CD14-positive monocyte (primary cell): Measurements from ENCODE around the gene CTNNBL1. TPM values are rescaled to one million over a fixed set of nuclear protein-coding genes. Genes with fewer than 3 reads are reported as not detected.

ENCODE experiments used
- DNase-seq, 3 donors: peaks; one replicate each; pipeline ENCODE4 v3.0.0-alpha.2; 2011 to 2022
- H2AFZ ChIP-seq: 2 replicates; pipeline ENCODE4 v1.6.0; 2012; ENCODE audit warnings: mild to moderate bottlenecking, low read depth, low read length, inconsistent platforms; ENCODE audit not compliant: insufficient read depth, poor library complexity, severe bottlenecking
- H3K27ac ChIP-seq, 2 donors: 1 replicate in 1 of 2; 2 replicates in 1 of 2; pipeline ENCODE4 v1.5.1; 2012 to 2013; ENCODE audit warnings: low read length in 2 of 2, control low read depth in 1 of 2, inconsistent platforms in 1 of 2, low read depth in 1 of 2, mild to moderate bottlenecking in 1 of 2
- H3K27me3 ChIP-seq, 2 donors: one replicate each; pipeline versions ENCODE4 v1.6.0 to v1.6.1; 2011 to 2013; ENCODE audit warnings: low read length in 2 of 2; ENCODE audit not compliant: control insufficient read depth in 2 of 2, insufficient read depth in 2 of 2
- H3K36me3 ChIP-seq, 2 donors: replicated peaks in 1 of 2; 1 replicate in 1 of 2; 2 replicates in 1 of 2; pipeline versions ENCODE4 v1.5.1 to v1.6.1; 2012 to 2013; ENCODE audit warnings: low read length in 2 of 2, control low read depth in 1 of 2, inconsistent platforms in 1 of 2, mild to moderate bottlenecking in 1 of 2; ENCODE audit not compliant: insufficient read depth in 2 of 2, control insufficient read depth in 1 of 2
- H3K4me1 ChIP-seq, 2 donors: 1 replicate in 1 of 2; 2 replicates in 1 of 2; pipeline versions ENCODE4 v1.5.1 to v1.6.1; 2012 to 2013; ENCODE audit warnings: low read length in 2 of 2, control low read depth in 1 of 2, inconsistent platforms in 1 of 2, mild to moderate bottlenecking in 1 of 2, moderate library complexity in 1 of 2; ENCODE audit not compliant: insufficient read depth in 2 of 2, control insufficient read depth in 1 of 2
- H3K4me2 ChIP-seq: replicated peaks from 2 replicates; pipeline ENCODE3; 2012; ENCODE audit warnings: low read length, moderate library complexity, mild to moderate bottlenecking; ENCODE audit not compliant: poor library complexity, severe bottlenecking; ENCODE audit errors: extremely low read depth
- H3K4me3 ChIP-seq, 3 experiments: fragments of 200-600 bp in 1 of 3; sonication (generic) in 1 of 3; replicated peaks in 1 of 3; 1 replicate in 2 of 3; 2 replicates in 1 of 3; pipeline ENCODE4 v1.5.1; 2011 to 2013; ENCODE audit warnings: low read length in 3 of 3, mild to moderate bottlenecking in 3 of 3, control low read depth in 2 of 3, low read depth in 2 of 3, inconsistent platforms in 1 of 3, moderate library complexity in 1 of 3
- H3K79me2 ChIP-seq: 2 replicates; pipeline ENCODE4 v1.6.0; 2012; ENCODE audit warnings: mild to moderate bottlenecking, control low read depth, inconsistent platforms, low read length, moderate library complexity; ENCODE audit not compliant: insufficient read depth
- H3K9ac ChIP-seq: 2 replicates; pipeline ENCODE4 v1.6.0; 2017; ENCODE audit warnings: low read length, mild to moderate bottlenecking; ENCODE audit not compliant: insufficient read depth, poor library complexity, severe bottlenecking
- H3K9me3 ChIP-seq, 2 donors: replicated peaks in 1 of 2; 1 replicate in 1 of 2; 2 replicates in 1 of 2; pipeline versions ENCODE4 v1.5.1 to v1.6.1; 2012 to 2013; ENCODE audit warnings: low read length in 2 of 2, control low read depth in 1 of 2; ENCODE audit not compliant: control insufficient read depth in 1 of 2, insufficient read depth in 1 of 2
- H4K20me1 ChIP-seq: 2 replicates; pipeline ENCODE4 v1.6.0; 2012; ENCODE audit warnings: mild to moderate bottlenecking, low read length, control low read depth, moderate library complexity; ENCODE audit not compliant: insufficient read depth
- H3K27ac Mint-ChIP-seq, 7 donors: one replicate each; pipeline ENCODE4 v1.8.0; 2020; ENCODE audit warnings: mild to moderate bottlenecking in 7 of 7, mixed read lengths in 7 of 7, moderate library complexity in 6 of 7, inconsistent platforms in 2 of 7
- H3K27me3 Mint-ChIP-seq, 3 donors: one replicate each; pipeline ENCODE4 v1.8.0; 2021 to 2022; ENCODE audit warnings: low read depth in 3 of 3, mild to moderate bottlenecking in 3 of 3, mixed read lengths in 3 of 3, moderate library complexity in 3 of 3, inconsistent platforms in 1 of 3
- H3K36me3 Mint-ChIP-seq, 2 donors: one replicate each; pipeline ENCODE4 v1.8.0; 2020; ENCODE audit warnings: mixed read lengths in 2 of 2, inconsistent platforms in 1 of 2, mild to moderate bottlenecking in 1 of 2
- H3K4me1 Mint-ChIP-seq: one replicate; pipeline ENCODE4 v1.8.0; 2020; ENCODE audit warnings: mild to moderate bottlenecking, mixed read lengths
- H3K4me3 Mint-ChIP-seq, 2 donors: one replicate each; pipeline ENCODE4 v1.8.0; 2020; ENCODE audit warnings: mild to moderate bottlenecking in 2 of 2, mixed read lengths in 2 of 2, moderate library complexity in 1 of 2
- H3K9me3 Mint-ChIP-seq, 7 donors: one replicate each; pipeline ENCODE4 v1.8.0; 2020 to 2022; ENCODE audit warnings: mixed read lengths in 7 of 7, mild to moderate bottlenecking in 6 of 7, moderate library complexity in 6 of 7, inconsistent platforms in 2 of 7
- WGBS: methylation state at CpG from one replicate; pipeline ENCODE4 v1.1.5; 2013; ENCODE audit warnings: missing lambda C conversion rate; ENCODE audit not compliant: insufficient coverage; 5-methylcytosine and 5-hydroxymethylcytosine counted together
- intact Hi-C, 2 donors: fragments of 100-400 bp; cut with micrococcal nuclease; formaldehyde crosslinking; loops; one replicate each; pipeline versions ENCODE4 v1.15.0 to v1.15.1; 2023
- polyA plus RNA-seq, 3 donors: library from polyadenylated mRNA; depleted of rRNA in 1 of 3; unstranded in 2 of 3; stranded (reverse) in 1 of 3; fragments of 300-500 nt in 2 of 3; fragments of >200 nt in 1 of 3; fragmentation: Illumina TruSeq in 2 of 3; gene quantifications; 1 replicate in 2 of 3; 2 replicates in 1 of 3; pipeline ENCODE4 v1.2.3, GENCODE V29; 2012 to 2021
- TF ChIP-seq, protein P1 (sequence below): fragments of 200-600 bp; IDR thresholded peaks from one replicate; pipeline ENCODE4 v1.8.0; 2022; ENCODE audit warnings: antibody characterized with exemption, mild to moderate bottlenecking

The CTNNBL1 gene
- polyA plus RNA-seq, 3 donors, result 35.5 to 83.2 (median 77.3) TPM

DNA sequence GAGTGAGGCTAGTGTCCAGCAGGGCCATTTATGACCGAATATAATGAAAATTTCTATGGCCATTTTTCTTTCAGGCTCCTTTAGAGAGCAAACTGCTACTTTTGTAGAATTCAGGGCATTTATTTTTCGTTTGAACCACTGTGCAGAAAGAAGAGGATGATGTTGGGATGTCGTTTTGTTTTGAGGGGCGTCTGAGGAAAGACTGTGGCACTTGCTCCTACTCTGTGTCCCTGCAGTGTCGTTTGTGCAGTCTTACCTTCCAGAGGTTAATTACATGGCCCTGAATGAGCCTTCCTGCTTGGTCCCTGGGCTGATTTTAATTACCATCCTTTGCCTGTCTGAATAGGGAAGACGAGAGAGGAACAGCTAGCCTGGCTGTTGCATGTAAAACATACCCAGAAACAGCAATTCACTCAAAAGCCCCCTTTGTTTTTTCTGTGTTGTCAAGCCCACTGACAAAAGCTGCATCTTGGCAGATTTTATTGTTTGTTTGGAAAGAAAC lies 65.3 kb downstream of the CTNNBL1 start:
- H3K27me3 Mint-ChIP-seq, result no peaks in the 10 kb centered on the region
- peaks cover 62 to 68% of the 10 kb centered on the region in 2 donors for H3K36me3 Mint-ChIP-seq
- no peaks in the 10 kb centered on the region for H3K4me1 ChIP-seq
- H3K27me3 ChIP-seq, result no peaks in the 10 kb centered on the region
- H2AFZ ChIP-seq, result no peak overlapping the region
- DNase-seq, result no peak
- no peak overlapping the region for H3K27ac Mint-ChIP-seq
- peaks cover 2% of the 10 kb centered on the region for H4K20me1 ChIP-seq
- H3K79me2 ChIP-seq, result no peaks in the 10 kb centered on the region
- no peaks in the 10 kb centered on the region for H3K9me3 Mint-ChIP-seq
- no peak overlapping the region for H3K27ac ChIP-seq
- no peaks in the 10 kb centered on the region for H3K4me1 Mint-ChIP-seq
- H3K36me3 ChIP-seq, result peaks cover 26 to 85% of the 10 kb centered on the region in 2 donors
- intact Hi-C loops, result no loop called here
- H3K4me3 ChIP-seq, result no peak overlapping the region
- WGBS, result 90% methylated on average over 5 of the region's 6 CpGs
- H3K9me3 ChIP-seq, result no peaks in the 10 kb centered on the region
- H3K4me3 Mint-ChIP-seq, result no peak overlapping the region
- H3K9ac ChIP-seq, result no peak overlapping the region
- H3K4me2 ChIP-seq, result no peak overlapping the region
- TF ChIP-seq, protein P1, sequence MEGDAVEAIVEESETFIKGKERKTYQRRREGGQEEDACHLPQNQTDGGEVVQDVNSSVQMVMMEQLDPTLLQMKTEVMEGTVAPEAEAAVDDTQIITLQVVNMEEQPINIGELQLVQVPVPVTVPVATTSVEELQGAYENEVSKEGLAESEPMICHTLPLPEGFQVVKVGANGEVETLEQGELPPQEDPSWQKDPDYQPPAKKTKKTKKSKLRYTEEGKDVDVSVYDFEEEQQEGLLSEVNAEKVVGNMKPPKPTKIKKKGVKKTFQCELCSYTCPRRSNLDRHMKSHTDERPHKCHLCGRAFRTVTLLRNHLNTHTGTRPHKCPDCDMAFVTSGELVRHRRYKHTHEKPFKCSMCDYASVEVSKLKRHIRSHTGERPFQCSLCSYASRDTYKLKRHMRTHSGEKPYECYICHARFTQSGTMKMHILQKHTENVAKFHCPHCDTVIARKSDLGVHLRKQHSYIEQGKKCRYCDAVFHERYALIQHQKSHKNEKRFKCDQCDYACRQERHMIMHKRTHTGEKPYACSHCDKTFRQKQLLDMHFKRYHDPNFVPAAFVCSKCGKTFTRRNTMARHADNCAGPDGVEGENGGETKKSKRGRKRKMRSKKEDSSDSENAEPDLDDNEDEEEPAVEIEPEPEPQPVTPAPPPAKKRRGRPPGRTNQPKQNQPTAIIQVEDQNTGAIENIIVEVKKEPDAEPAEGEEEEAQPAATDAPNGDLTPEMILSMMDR, result no peak

DNA sequence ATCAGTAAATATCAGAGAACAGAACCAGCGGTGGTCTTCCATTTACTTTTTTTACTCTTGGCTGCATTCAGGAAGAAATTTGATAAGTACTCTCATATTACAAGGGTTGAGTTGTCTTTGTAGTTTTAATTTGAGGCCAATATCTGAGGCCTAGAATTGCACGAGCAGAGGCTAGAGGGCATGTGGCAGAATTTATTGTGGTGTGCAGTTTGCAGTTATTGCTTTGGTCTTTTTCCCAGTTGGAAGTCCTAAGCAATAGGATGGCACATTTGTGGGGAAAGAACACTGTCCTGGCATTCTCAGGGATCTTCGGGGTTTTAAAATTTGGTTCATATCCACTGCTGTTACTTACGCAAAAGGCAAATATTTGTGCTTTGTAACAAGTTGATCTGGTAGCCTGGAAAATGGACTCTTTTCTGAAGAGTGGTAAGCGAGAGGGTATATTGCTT lies 66.0 kb downstream of the CTNNBL1 start:
- no peaks in the 10 kb centered on the region for H3K9me3 Mint-ChIP-seq

More for the DNA sequence above, 66.0 kb downstream of the CTNNBL1 start:
- Mint-ChIP-seq H3K36me3 (peaks cover 60 to 67% of the 10 kb centered on the region in 2 donors), H3K4me1 (no peaks in the 10 kb centered on the region), H3K27me3 (no peaks in the 10 kb centered on the region), H3K27ac (no peak overlapping the region), H3K4me3 (no peak overlapping the region)
- H3K4me3 ChIP-seq, result no peak overlapping the region
- peaks cover 29 to 92% of the 10 kb centered on the region in 2 donors for H3K36me3 ChIP-seq
- DNase-seq, result no peak
- TF ChIP-seq, protein P1, result no peak
- no peaks in the 10 kb centered on the region for H3K79me2 ChIP-seq
- H2AFZ ChIP-seq, result no peak overlapping the region
- peaks cover 5% of the 10 kb centered on the region for H4K20me1 ChIP-seq
- H3K4me1 ChIP-seq, result no peaks in the 10 kb centered on the region
- H3K27me3 ChIP-seq, result no peaks in the 10 kb centered on the region
- no peaks in the 10 kb centered on the region for H3K9me3 ChIP-seq
- 100% methylated on average over 3 of the region's 5 CpGs for WGBS
- intact Hi-C loops, result no loop called here
- no peak overlapping the region for H3K9ac ChIP-seq
- H3K4me2 ChIP-seq, result no peak overlapping the region
- H3K27ac ChIP-seq, result no peak overlapping the region
